Measurements from ENCODE around the gene PIGM. TPM values are rescaled to one million over a fixed set of nuclear protein-coding genes. Genes with fewer than 3 reads are reported as not detected.

PIGM gene
- total and polyA plus RNA-seq, 2 of the 13 experiments (the other 11 are each of a cell fraction or from before 2014, with no cell fraction given) = 3.4 to 4.6 TPM

DNA sequence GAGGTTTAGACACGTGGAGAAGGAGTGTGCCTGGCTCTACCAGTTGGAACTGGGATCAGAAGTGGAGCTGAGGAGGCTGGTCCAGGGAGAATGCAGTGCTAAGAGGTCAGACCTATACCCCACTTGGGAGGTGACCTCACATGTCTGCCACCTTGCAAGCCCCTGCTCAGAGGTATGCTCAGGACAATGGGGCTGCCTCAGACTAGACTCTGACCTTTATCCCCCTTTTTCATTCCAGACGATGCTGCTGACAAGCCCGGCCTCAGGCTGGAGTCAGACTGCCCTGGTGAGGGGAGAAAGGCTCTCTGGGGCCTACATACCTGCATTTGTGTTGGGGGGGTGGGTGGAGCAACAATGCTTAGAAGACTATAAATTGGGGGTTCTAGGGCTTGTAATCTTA, 33.0 kb upstream of the PIGM start:
- no peak overlapping the region for H3K27ac ChIP-seq (ENCODE audit: extremely low read length, insufficient read depth, low read length)
- no peaks in the 10 kb centered on the region for H3K9me3 ChIP-seq (ENCODE audit: low read length)
- H3K36me3 ChIP-seq (replicated peaks in 1 of 2; ENCODE audit: control insufficient read depth in 1 of 2, insufficient read depth in 2 of 2, low read length in 2 of 2) = no peaks in the 10 kb centered on the region
- no peak overlapping the region for H2AFZ ChIP-seq (ENCODE audit: low read length)
- H3K79me2 ChIP-seq (ENCODE audit: insufficient read depth, low read length) = peaks cover 3% of the 10 kb centered on the region
- POLR2A ChIA-PET = interaction anchor here (3.0 kb wide), 1 partner anchor 11 kb away, joined by 15 read pairs; no protein-coding TSS in a partner anchor
- ATAC-seq (peak; percentile 55), FAIRE-seq (peak; percentile 8), DNase-seq (ENCODE audit: low spot score) (no peak)
- in situ Hi-C loops (cut with HindIII; ENCODE audit: extremely low pct_ligation_motif_present, low pct_unique_long_range_greater_than_20kb) (no loop called here), intact Hi-C loops (cut with micrococcal nuclease; ENCODE audit: unreplicated experiment) (no loop called here)
- BruUV-seq (replicated peaks) = no TSS peak
- 5% methylated on average over 3 of the region's 3 CpGs for WGBS (ENCODE audit: low lambda C conversion rate)
- no peak overlapping the region for H3K4me3 ChIP-seq (replicated peaks in 1 of 3; ENCODE audit: insufficient read depth in 1 of 3, low read depth in 2 of 3, low read length in 3 of 3)
- peak overlapping the region; percentile 1; the same call in 1 of the 2 replicates for H3K4me2 ChIP-seq (ENCODE audit: low read depth, low read length)
- H4K20me1 ChIP-seq (ENCODE audit: insufficient read depth, low read length) = no peaks in the 10 kb centered on the region
- peaks cover 92% of the 10 kb centered on the region for H3K4me1 ChIP-seq (ENCODE audit: insufficient read depth, low read length)
- CTCF ChIA-PET (ENCODE audit: low intra/inter-chr PET ratio, low total read pairs) = no interaction called here
- H3K27me3 ChIP-seq (ENCODE audit: control insufficient read depth in 1 of 2, insufficient read depth in 2 of 2, low read length in 2 of 2) = no peaks in the 10 kb centered on the region
- H3K9ac ChIP-seq (ENCODE audit: insufficient read depth, low read depth, low read length) = no peak overlapping the region
- TF ChIP-seq NR1H2 (CRISPR knock-in tag; IDR thresholded peaks at IDR 0.05; ENCODE audit: borderline replicate concordance, low read depth) = no peak
- no peak for TF ChIP-seq SOX13 (IDR thresholded peaks at IDR 0.05)
- TF ChIP-seq SOX13 (CRISPR knock-in tag; conservative IDR thresholded peaks at IDR 0.05 in 1 of 2, IDR thresholded peaks at IDR 0.05 in 1 of 2) = peak in 1 of 2 experiments; percentile 39; a peak in 1 of 4 replicates
- peak; percentile 59; the same call in 1 of the 2 replicates for TF ChIP-seq RXRA (CRISPR knock-in tag; IDR thresholded peaks at IDR 0.05)
- no peak for TF ChIP-seq ZFY (CRISPR knock-in tag; IDR thresholded peaks at IDR 0.05)
- TF ChIP-seq TEAD3 (CRISPR knock-in tag; optimal IDR thresholded peaks at IDR 0.05; ENCODE audit: borderline replicate concordance) = peak; percentile 31
- TF ChIP-seq NR2F6 (IDR thresholded peaks at IDR 0.05) = no peak
- 0 out of 2 replicates have a peak, but pooled peaks have one; percentile 16 for TF ChIP-seq NR2F6 (CRISPR knock-in tag; IDR thresholded peaks at IDR 0.05)
- peak; percentile 50 for TF ChIP-seq HNF4A (CRISPR knock-in tag; IDR thresholded peaks at IDR 0.05)
- TF ChIP-seq HHEX (CRISPR knock-in tag; IDR thresholded peaks at IDR 0.05) = no peak
- no peak for TF ChIP-seq ZSCAN9 (CRISPR knock-in tag; IDR thresholded peaks at IDR 0.05; ENCODE audit: borderline replicate concordance)
- TF ChIP-seq ZBTB21 (CRISPR knock-in tag; IDR thresholded peaks at IDR 0.05) = no peak
- TF ChIP-seq RXRB (CRISPR knock-in tag; IDR thresholded peaks at IDR 0.05; ENCODE audit: borderline replicate concordance) = peak; percentile 61; the same call in 1 of the 2 replicates
- TF ChIP-seq SOX6 (IDR thresholded peaks at IDR 0.05) = no peak
- peak; percentile 29 for TF ChIP-seq SOX6 (CRISPR knock-in tag; IDR thresholded peaks at IDR 0.05)
- no peak for TF ChIP-seq CBFB (CRISPR knock-in tag; IDR thresholded peaks at IDR 0.05)
- TF ChIP-seq, protein P1, sequence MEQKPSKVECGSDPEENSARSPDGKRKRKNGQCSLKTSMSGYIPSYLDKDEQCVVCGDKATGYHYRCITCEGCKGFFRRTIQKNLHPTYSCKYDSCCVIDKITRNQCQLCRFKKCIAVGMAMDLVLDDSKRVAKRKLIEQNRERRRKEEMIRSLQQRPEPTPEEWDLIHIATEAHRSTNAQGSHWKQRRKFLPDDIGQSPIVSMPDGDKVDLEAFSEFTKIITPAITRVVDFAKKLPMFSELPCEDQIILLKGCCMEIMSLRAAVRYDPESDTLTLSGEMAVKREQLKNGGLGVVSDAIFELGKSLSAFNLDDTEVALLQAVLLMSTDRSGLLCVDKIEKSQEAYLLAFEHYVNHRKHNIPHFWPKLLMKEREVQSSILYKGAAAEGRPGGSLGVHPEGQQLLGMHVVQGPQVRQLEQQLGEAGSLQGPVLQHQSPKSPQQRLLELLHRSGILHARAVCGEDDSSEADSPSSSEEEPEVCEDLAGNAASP (CRISPR knock-in tag; IDR thresholded peaks at IDR 0.05; ENCODE audit: borderline replicate concordance) = peak; percentile 48; the same call in 1 of the 2 replicates
- TF ChIP-seq PPARG (CRISPR knock-in tag; conservative IDR thresholded peaks at IDR 0.05) = peak; percentile 77
